K562 (cell line): ENCODE results near the gene PPIL1. TPM values are rescaled to one million over a fixed set of nuclear protein-coding genes. Genes with fewer than 3 reads are reported as not detected.
A peak's percentile ranks its signal among the peaks of the same experiment; 100 is the strongest.

Experiments used
- CBFA2T3 ChIP-seq: fragments of 450-650 bp; IDR thresholded peaks from 2 replicates; pipeline ENCODE4 v1.6.1; 2017
- CREBBP ChIP-seq: IDR thresholded peaks from one replicate; pipeline ENCODE4 v1.6.1; 2012; ENCODE audit warnings: low read depth, mild to moderate bottlenecking, control low read depth, inconsistent platforms, low read length
- EP300 ChIP-seq: IDR thresholded peaks from 2 replicates; pipeline ENCODE4 v1.6.1; 2012; ENCODE audit warnings: low read length, improper control_type of control experiment
- EP400 ChIP-seq: fragments of 450-650 bp; IDR thresholded peaks from 2 replicates; pipeline ENCODE4 v1.6.1; 2017; ENCODE audit warnings: antibody characterized with exemption, mild to moderate bottlenecking, moderate library complexity
- IFI16 ChIP-seq: fragments of 250-450 bp; sonication (Bioruptor Pico); IDR thresholded peaks from 2 replicates; pipeline ENCODE4 v2.1.2; 2022; ENCODE audit warnings: mild to moderate bottlenecking, inconsistent platforms
- KAT8 ChIP-seq: fragments of 450-650 bp; IDR thresholded peaks from 2 replicates; pipeline ENCODE4 v1.6.1; 2016; ENCODE audit warnings: low read depth, mild to moderate bottlenecking
- LCOR ChIP-seq: sonication (generic); formaldehyde crosslinking; IDR thresholded peaks from 2 replicates; pipeline ENCODE4 v1.8.0; 2022; ENCODE audit warnings: mild to moderate bottlenecking, missing genetic modification reagents
- NELFE ChIP-seq: IDR thresholded peaks from 2 replicates; pipeline ENCODE4 v1.6.1; 2011; ENCODE audit warnings: mild to moderate bottlenecking; ENCODE audit not compliant: insufficient read depth, insufficient read length
- PCBP1 ChIP-seq: fragments of 200-400 bp; formaldehyde crosslinking; IDR thresholded peaks from 2 replicates; pipeline ENCODE4 v1.6.1; 2018; ENCODE audit warnings: mild to moderate bottlenecking, low read depth, low read length; ENCODE audit not compliant: poor library complexity, severe bottlenecking
- PTBP1 ChIP-seq: fragments of 200-400 bp; formaldehyde crosslinking; IDR thresholded peaks from 2 replicates; pipeline ENCODE4 v1.6.1; 2017; ENCODE audit warnings: low read depth, low read length
- RBBP5 ChIP-seq: fragments of 200-600 bp; sonication (generic); IDR thresholded peaks from 2 replicates; pipeline ENCODE4 v1.6.1; 2012; ENCODE audit warnings: borderline replicate concordance, mild to moderate bottlenecking, low read length, control low read depth, inconsistent platforms; ENCODE audit not compliant: insufficient read depth, poor library complexity, severe bottlenecking
- SMAD1 ChIP-seq: fragments of 150-350 bp; IDR thresholded peaks from 2 replicates; pipeline ENCODE4 v1.6.1; 2014; ENCODE audit warnings: low read length, low read depth; ENCODE audit not compliant: partially characterized antibody
- SMAD4 ChIP-seq: fragments of 250-450 bp; sonication (Bioruptor Pico); conservative IDR thresholded peaks from 2 replicates; pipeline ENCODE4 v1.8.0; 2021; ENCODE audit warnings: inconsistent platforms, mild to moderate bottlenecking, moderate library complexity
- SRSF1 ChIP-seq: fragments of 200-400 bp; formaldehyde crosslinking; IDR thresholded peaks from 2 replicates; pipeline ENCODE4 v1.6.1; 2017; ENCODE audit warnings: mild to moderate bottlenecking, low read depth, low read length, moderate library complexity
- SRSF9 ChIP-seq: fragments of 200-400 bp; formaldehyde crosslinking; IDR thresholded peaks from 2 replicates; pipeline ENCODE4 v1.6.1; 2017; ENCODE audit warnings: low read depth, low read length, borderline replicate concordance
- ZNF133 ChIP-seq: fragments of 250-450 bp; sonication (Bioruptor Pico); IDR thresholded peaks from 2 replicates; pipeline ENCODE4 v1.4.0; 2020; ENCODE audit warnings: mild to moderate bottlenecking
- ZNF165 ChIP-seq: fragments of 250-450 bp; sonication (Bioruptor Pico); IDR thresholded peaks from 2 replicates; pipeline ENCODE4 v1.4.0; 2020; ENCODE audit warnings: borderline replicate concordance
- ZNF224 ChIP-seq: sonication (generic); formaldehyde crosslinking; IDR thresholded peaks from 2 replicates; pipeline ENCODE4 v1.8.0; 2022; ENCODE audit warnings: mild to moderate bottlenecking, missing genetic modification reagents
- ZNF407 ChIP-seq: fragments of 450-650 bp; IDR thresholded peaks from 2 replicates; pipeline ENCODE4 v1.6.1; 2016; ENCODE audit warnings: low read depth
- ZNF79 ChIP-seq: fragments of 250-450 bp; sonication (Bioruptor Pico); IDR thresholded peaks from 2 replicates; pipeline ENCODE4 v1.4.0; 2020; ENCODE audit warnings: low read depth, mild to moderate bottlenecking, moderate library complexity
- ZSCAN29 ChIP-seq: fragments of 450-650 bp; IDR thresholded peaks from 2 replicates; pipeline ENCODE4 v1.6.1; 2017
- polyA plus RNA-seq, 8 experiments: library from polyadenylated mRNA; depleted of rRNA in 4 of 8; stranded (reverse) in 5 of 8; unstranded in 3 of 8; fragments of >200 nt; fragmentation: Nextera tagmentation in 2 of 8; fragmentation: Illumina TruSeq in 1 of 8; extraction: Ambion mirVana in 2 of 8; extraction: Trizol in 1 of 8; gene quantifications; 2 replicates each; pipeline versions ENCODE4 v1.2.1 to v1.2.3, GENCODE V29; 2011 to 2014; ENCODE audit warnings: inconsistent platforms in 1 of 8, missing spikeins in 1 of 8
- total RNA-seq, 7 experiments: library from RNA; depleted of rRNA in 6 of 7; stranded (reverse); fragments of >200 nt in 6 of 7; fragmentation: Illumina TruSeq in 2 of 7; extraction: Trizol in 2 of 7; gene quantifications; 2 replicates each; pipeline versions ENCODE4 v1.2.1 to v1.2.3, GENCODE V29; 2011 to 2021; ENCODE audit warnings: low replicate concordance in 1 of 7
- TF ChIP-seq, protein P1 (sequence below): fragments of 200-400 bp; formaldehyde crosslinking; IDR thresholded peaks from 2 replicates; pipeline ENCODE4 v1.6.1; 2017; ENCODE audit warnings: mild to moderate bottlenecking, low read depth, low read length, moderate library complexity

PPIL1 gene
- total and polyA plus RNA-seq, 9 of the 15 experiments (the other 6 are each of a cell fraction or from before 2014, with no cell fraction given), result 65.8 to 205 (median 130) TPM

- TF ChIP-seq ZNF79 (peak; percentile 64; the same call in 1 of the 2 replicates), ZSCAN29 (no peak), PCBP1 (no peak), EP400 (no peak), SMAD1 (no peak), SMAD4 (peak; percentile 97), NELFE (no peak), ZNF407 (no peak), SRSF1 (no peak), ZNF165 (CRISPR knock-in tag) (no peak), EP300 (no peak), IFI16 (peak; percentile 79; the same call in 1 of the 2 replicates), CBFA2T3 (no peak), RBBP5 (no peak), CREBBP (no peak), ZNF133 (CRISPR knock-in tag) (no peak), SRSF9 (no peak), ZNF224 (CRISPR knock-in tag) (no peak), PTBP1 (no peak), KAT8 (no peak), LCOR (CRISPR knock-in tag) (no peak)
- TF ChIP-seq, protein P1, sequence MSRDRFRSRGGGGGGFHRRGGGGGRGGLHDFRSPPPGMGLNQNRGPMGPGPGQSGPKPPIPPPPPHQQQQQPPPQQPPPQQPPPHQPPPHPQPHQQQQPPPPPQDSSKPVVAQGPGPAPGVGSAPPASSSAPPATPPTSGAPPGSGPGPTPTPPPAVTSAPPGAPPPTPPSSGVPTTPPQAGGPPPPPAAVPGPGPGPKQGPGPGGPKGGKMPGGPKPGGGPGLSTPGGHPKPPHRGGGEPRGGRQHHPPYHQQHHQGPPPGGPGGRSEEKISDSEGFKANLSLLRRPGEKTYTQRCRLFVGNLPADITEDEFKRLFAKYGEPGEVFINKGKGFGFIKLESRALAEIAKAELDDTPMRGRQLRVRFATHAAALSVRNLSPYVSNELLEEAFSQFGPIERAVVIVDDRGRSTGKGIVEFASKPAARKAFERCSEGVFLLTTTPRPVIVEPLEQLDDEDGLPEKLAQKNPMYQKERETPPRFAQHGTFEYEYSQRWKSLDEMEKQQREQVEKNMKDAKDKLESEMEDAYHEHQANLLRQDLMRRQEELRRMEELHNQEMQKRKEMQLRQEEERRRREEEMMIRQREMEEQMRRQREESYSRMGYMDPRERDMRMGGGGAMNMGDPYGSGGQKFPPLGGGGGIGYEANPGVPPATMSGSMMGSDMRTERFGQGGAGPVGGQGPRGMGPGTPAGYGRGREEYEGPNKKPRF, result no peak
These were observed 10.0 kb upstream of the PPIL1 start (continued) for GRCh38 chr6:36884610-36885009.
